A549 (cell line): ENCODE results near the gene TFF3. TPM values are rescaled to one million over a fixed set of nuclear protein-coding genes. Genes with fewer than 3 reads are reported as not detected.

Experiments
- ATAC-seq, 2 experiments: fragments of 200-7000 bp in 1 of 2; fragments of >200 bp in 1 of 2; cut with Nextera tagmentation in 1 of 2; cut with Tn5 transposase in 1 of 2; 3 replicates each; pipeline versions ENCODE4 v1.8.0 to v1.9.1; 2018 to 2020; ENCODE audit warnings: mild to moderate bottlenecking in 1 of 2, moderate library complexity in 1 of 2
- CTCF ChIA-PET: fragments of 300-600 bp; sonication (Branson Sonifier 250); formaldehyde crosslinking; extraction: SDS; loops from one replicate; lab custom pipeline; 2021; ENCODE audit warnings: antibody characterized with exemption, inconsistent platforms; lab: Yijun Ruan, JAX
- POLR2A ChIA-PET: fragments of 350-600 bp; formaldehyde crosslinking; extraction: SDS; loops from one replicate; lab custom pipeline; 2021; ENCODE audit warnings: antibody characterized with exemption, inconsistent platforms; lab: Yijun Ruan, JAX
- DNase-seq, 2 experiments: peaks; one replicate each; pipeline versions ENCODE4 v3.0.0 to v3.0.0-alpha.2; 2011 to 2016; ENCODE audit warnings: low read depth in 1 of 2, low spot score in 1 of 2
- FAIRE-seq: peaks from 2 replicates; lab custom pipeline; 2011; peaks lifted over from hg19 to GRCh38; lab: Jason Lieb, UNC
- H3K27ac ChIP-seq, 2 experiments: fragments of >200 bp; sonication (Bioruptor Twin); formaldehyde crosslinking; 3 replicates each; pipeline ENCODE4 v1.5.1; 2016 to 2017
- H3K4me1 ChIP-seq: fragments of >200 bp; sonication (Bioruptor Twin); formaldehyde crosslinking; 3 replicates; pipeline ENCODE4 v1.6.1; 2016
- H3K4me2 ChIP-seq: fragments of >200 bp; sonication (Bioruptor Twin); formaldehyde crosslinking; 3 replicates; pipeline ENCODE4 v1.6.1; 2016
- H3K4me3 ChIP-seq: fragments of >200 bp; sonication (Bioruptor Twin); formaldehyde crosslinking; 3 replicates; pipeline ENCODE4 v1.5.1; 2016
- H3K9me3 ChIP-seq: fragments of >200 bp; sonication (Bioruptor Twin); formaldehyde crosslinking; 3 replicates; pipeline ENCODE4 v1.6.1; 2016
- BHLHE40 ChIP-seq: IDR thresholded peaks from 2 replicates; pipeline ENCODE4 v1.6.1; 2012; ENCODE audit warnings: low read depth, low read length, inconsistent platforms
- CEBPB ChIP-seq, 2 experiments: fragments of >200 bp in 1 of 2; sonication (Bioruptor Twin) in 1 of 2; formaldehyde crosslinking in 1 of 2; IDR thresholded peaks; 2 replicates each; pipeline ENCODE4 v1.6.1; 2012 to 2016
- CHD2 ChIP-seq: fragments of 150-350 bp; IDR thresholded peaks from 2 replicates; pipeline ENCODE4 v1.6.1; 2014; ENCODE audit warnings: low read length; ENCODE audit not compliant: partially characterized antibody
- FOSL2 ChIP-seq, 2 experiments: fragments of 450-650 bp in 1 of 2; fragments of >200 bp in 1 of 2; sonication (Bioruptor Twin) in 1 of 2; formaldehyde crosslinking; IDR thresholded peaks; 2 replicates each; pipeline versions ENCODE4 v1.5.0 to v1.6.1; 2016 to 2020; ENCODE audit warnings: mild to moderate bottlenecking in 1 of 2, moderate library complexity in 1 of 2
- FOXS1 ChIP-seq: fragments of 250-450 bp; sonication (Bioruptor Pico); IDR thresholded peaks from 2 replicates; pipeline ENCODE4 v1.5.0; 2020; ENCODE audit warnings: mild to moderate bottlenecking, moderate library complexity
- HOXA7 ChIP-seq: fragments of 250-450 bp; sonication (Bioruptor Pico); IDR thresholded peaks from 2 replicates; pipeline ENCODE4 v1.5.0; 2020; ENCODE audit warnings: mild to moderate bottlenecking, moderate library complexity
- HOXB13 ChIP-seq: fragments of 250-450 bp; sonication (Bioruptor Pico); IDR thresholded peaks from 2 replicates; pipeline ENCODE4 v1.5.0; 2020; ENCODE audit warnings: low read depth, mild to moderate bottlenecking, moderate library complexity
- MAFK ChIP-seq: fragments of 450-650 bp; IDR thresholded peaks from 2 replicates; pipeline ENCODE4 v1.6.1; 2014; ENCODE audit not compliant: partially characterized antibody
- MAZ ChIP-seq: fragments of 150-350 bp; IDR thresholded peaks from 2 replicates; pipeline ENCODE4 v1.6.1; 2014; ENCODE audit warnings: antibody characterized with exemption, low read depth, low read length, borderline replicate concordance
- MYC ChIP-seq: IDR thresholded peaks from 2 replicates; pipeline ENCODE4 v1.6.1; 2012; ENCODE audit warnings: mild to moderate bottlenecking, inconsistent platforms, low read length, improper control_type of control experiment, borderline replicate concordance
- NR3C1 ChIP-seq: fragments of >200 bp; sonication (Bioruptor Twin); formaldehyde crosslinking; IDR thresholded peaks from 3 replicates; pipeline ENCODE4 v1.6.1; 2017
- PHF8 ChIP-seq: fragments of 200-600 bp; sonication (generic); IDR thresholded peaks from 2 replicates; pipeline ENCODE4 v1.6.1; 2016; ENCODE audit warnings: low read depth, mild to moderate bottlenecking, antibody characterized with exemption, moderate library complexity, borderline replicate concordance
- RCOR1 ChIP-seq: fragments of 150-350 bp; IDR thresholded peaks from 2 replicates; pipeline ENCODE4 v1.6.1; 2014; ENCODE audit warnings: antibody characterized with exemption, low read length, low read depth
- SMC3 ChIP-seq: fragments of >200 bp; sonication (Bioruptor Twin); formaldehyde crosslinking; IDR thresholded peaks from 3 replicates; pipeline ENCODE4 v1.6.1; 2018; ENCODE audit warnings: inconsistent platforms
- ZFP36 ChIP-seq: fragments of 450-650 bp; IDR thresholded peaks from 2 replicates; pipeline ENCODE4 v1.6.1; 2014; ENCODE audit warnings: borderline replicate concordance; ENCODE audit not compliant: partially characterized antibody
- ZNF302 ChIP-seq: fragments of 250-450 bp; sonication (Bioruptor Pico); IDR thresholded peaks from 2 replicates; pipeline ENCODE4 v1.9.0; 2021; ENCODE audit warnings: inconsistent platforms, mild to moderate bottlenecking, moderate library complexity
- WGBS: methylation state at CpG from one replicate; pipeline ENCODE4 v1.1.6; 2017; ENCODE audit errors: missing lambda C conversion rate; 5-methylcytosine and 5-hydroxymethylcytosine counted together
- polyA plus RNA-seq, 4 experiments: library from polyadenylated mRNA; depleted of rRNA in 3 of 4; stranded (reverse); fragments of >200 nt; fragmentation: RNase III in 1 of 4; extraction: RNeasy Plus Mini Kit Qiagen cat#74134 plus additional on column Dnase treatment in 1 of 4; gene quantifications; 2 replicates in 3 of 4; 3 replicates in 1 of 4; pipeline ENCODE4 v1.2.3, GENCODE V29; 2011 to 2017
- TF ChIP-seq, protein P1 (sequence below): fragments of 150-350 bp; IDR thresholded peaks from 2 replicates; pipeline ENCODE4 v1.6.1; 2014; ENCODE audit warnings: low read depth, mild to moderate bottlenecking, low read length
- TF ChIP-seq, protein P2 (sequence below): fragments of >200 bp; sonication (Bioruptor Twin); formaldehyde crosslinking; IDR thresholded peaks from 3 replicates; pipeline ENCODE4 v1.5.1; 2016

TFF3 gene
- polyA plus RNA-seq, 2 of the 4 experiments (the other 2 are of a cell fraction), result 0.43 TPM; not detected in 1

DNA sequence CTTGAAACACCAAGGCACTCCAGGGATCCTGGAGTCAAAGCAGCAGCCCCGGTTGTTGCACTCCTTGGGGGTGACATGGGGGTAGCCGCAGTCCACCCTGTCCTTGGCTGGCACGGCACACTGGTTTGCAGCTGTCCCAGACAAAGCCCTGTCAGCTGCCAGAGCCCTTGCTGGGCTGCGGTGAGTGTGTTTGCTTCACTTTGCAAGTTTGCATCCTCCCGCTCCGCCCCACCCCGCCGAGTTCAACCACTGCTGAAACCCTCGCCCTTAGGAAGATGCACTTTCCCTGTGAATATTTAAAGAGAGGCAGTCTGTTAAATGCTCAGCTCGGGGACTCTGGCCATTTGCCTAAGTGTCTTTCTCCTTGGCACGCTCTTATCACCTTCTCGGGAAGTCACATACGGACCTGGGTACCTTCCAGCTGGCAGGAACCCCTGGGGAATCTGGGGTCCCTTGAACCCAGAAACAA lies 1.7 kb downstream of the TFF3 start:
- POLR2A ChIA-PET, result no interaction called here
- Histone ChIP-seq H3K27ac (no peak overlapping the region), H3K4me1 (no peaks in the 10 kb centered on the region), H3K9me3 (no peaks in the 10 kb centered on the region), H3K4me3 (no peak overlapping the region), H3K4me2 (no peak overlapping the region)
- TF ChIP-seq CEBPB (IDR thresholded peaks at IDR 0.05), result no peak
- CTCF ChIA-PET, result no interaction called here
- 63% methylated on average over 10 of the region's 13 CpGs for WGBS
- ATAC-seq (no peak), FAIRE-seq (no peak), DNase-seq (no peak)

DNA sequence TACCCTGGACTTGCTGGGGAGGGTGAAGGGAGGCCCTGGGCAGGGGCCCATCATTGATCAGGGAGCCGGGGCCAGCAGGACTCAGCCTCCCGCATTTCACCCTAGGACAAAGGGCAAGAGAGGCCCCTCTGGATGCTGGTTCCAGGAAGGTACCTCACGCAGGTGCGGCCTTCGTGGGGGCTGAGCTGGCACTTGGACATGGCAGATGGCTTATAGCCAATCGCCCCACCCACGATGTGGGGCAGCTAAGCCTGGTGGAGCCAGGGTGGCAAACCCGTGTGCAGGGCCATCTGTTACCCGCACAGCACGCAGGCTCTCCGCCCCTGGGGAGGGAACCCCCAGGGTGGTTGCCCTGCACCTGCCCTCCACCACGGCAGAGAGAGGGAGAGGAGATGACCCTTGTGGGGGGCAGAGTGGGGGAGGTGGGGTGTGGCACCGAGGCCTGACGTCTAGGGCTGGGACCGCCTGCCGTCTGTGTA lies 2.5 kb downstream of the TFF3 start:
- 83% methylated on average over 4 of the region's 16 CpGs for WGBS
- Histone ChIP-seq H3K4me1 (no peaks in the 10 kb centered on the region), H3K4me3 (no peak overlapping the region), H3K27ac (no peak overlapping the region), H3K9me3 (no peaks in the 10 kb centered on the region), H3K4me2 (no peak overlapping the region)
- ChIA-PET CTCF (interaction anchor here (1.5 kb wide), 1 partner anchor 224 kb away, joined by 3 read pairs; no protein-coding TSS in a partner anchor), POLR2A (no interaction called here)
- DNase-seq (no peak), FAIRE-seq (no peak), ATAC-seq (no peak)
- TF ChIP-seq HOXA7 (CRISPR knock-in tag) (no peak), PHF8 (no peak)

DNA sequence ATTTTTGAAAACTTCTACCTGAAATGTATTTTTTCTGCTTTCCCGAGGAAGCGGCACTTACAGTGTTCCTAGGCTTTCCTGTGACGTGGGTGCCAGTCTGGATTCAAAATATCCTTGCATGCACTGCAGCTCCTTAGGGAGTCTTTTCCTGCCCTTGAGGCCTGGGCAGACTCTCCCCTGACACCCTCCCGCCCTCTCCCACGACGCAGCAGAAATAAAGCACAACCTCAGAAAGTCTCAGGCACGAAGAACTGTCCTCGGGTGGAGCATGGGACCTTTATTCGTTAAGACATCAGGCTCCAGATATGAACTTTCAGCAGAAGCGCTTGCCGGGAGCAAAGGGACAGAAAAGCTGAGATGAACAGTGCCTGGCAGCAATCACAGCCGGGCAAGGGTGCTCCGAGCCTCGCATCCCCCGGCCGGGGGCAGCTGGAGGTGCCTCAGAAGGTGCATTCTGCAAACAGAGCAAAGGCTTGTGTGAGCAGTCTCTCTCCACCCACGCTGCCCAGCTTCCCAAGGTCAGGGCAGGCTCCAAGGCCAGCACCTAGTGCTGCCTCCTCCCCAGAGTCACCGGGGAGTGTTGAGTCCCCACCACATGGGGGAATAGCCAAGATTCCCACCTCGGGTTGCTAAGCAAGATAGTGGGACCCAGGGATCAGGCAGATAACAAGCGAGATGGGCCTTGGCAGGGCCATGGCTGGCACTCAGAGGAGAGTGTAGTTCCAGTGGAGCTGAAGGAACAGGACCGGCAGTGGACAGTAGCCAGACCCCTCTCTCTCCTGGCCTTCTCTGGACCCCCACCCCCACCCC lies 3.2 kb downstream of the TFF3 start:
- no peak for ATAC-seq
- Histone ChIP-seq H3K9me3 (no peaks in the 10 kb centered on the region), H3K27ac (no peak overlapping the region), H3K4me1 (no peaks in the 10 kb centered on the region), H3K4me3 (no peak overlapping the region), H3K4me2 (no peak overlapping the region)
- ChIA-PET POLR2A (no interaction called here), CTCF (interaction anchor here (1.0 to 1.5 kb wide), 3 partner anchors 33 to 225 kb away, joined by 3 read pairs; no protein-coding TSS in a partner anchor)
- no peak for TF ChIP-seq FOSL2 (IDR thresholded peaks at IDR 0.05)
- no peak for TF ChIP-seq FOSL2 (CRISPR knock-in tag; IDR thresholded peaks at IDR 0.05)
- TF ChIP-seq BHLHE40, result no peak
- TF ChIP-seq, protein P1, sequence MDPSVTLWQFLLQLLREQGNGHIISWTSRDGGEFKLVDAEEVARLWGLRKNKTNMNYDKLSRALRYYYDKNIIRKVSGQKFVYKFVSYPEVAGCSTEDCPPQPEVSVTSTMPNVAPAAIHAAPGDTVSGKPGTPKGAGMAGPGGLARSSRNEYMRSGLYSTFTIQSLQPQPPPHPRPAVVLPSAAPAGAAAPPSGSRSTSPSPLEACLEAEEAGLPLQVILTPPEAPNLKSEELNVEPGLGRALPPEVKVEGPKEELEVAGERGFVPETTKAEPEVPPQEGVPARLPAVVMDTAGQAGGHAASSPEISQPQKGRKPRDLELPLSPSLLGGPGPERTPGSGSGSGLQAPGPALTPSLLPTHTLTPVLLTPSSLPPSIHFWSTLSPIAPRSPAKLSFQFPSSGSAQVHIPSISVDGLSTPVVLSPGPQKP, result no peak
- no peak for TF ChIP-seq ZFP36
- no peak for TF ChIP-seq MAZ
- no peak for TF ChIP-seq MAFK
- no peak for TF ChIP-seq CHD2
- TF ChIP-seq NR3C1, result no peak
- TF ChIP-seq RCOR1, result no peak
- TF ChIP-seq, protein P2, sequence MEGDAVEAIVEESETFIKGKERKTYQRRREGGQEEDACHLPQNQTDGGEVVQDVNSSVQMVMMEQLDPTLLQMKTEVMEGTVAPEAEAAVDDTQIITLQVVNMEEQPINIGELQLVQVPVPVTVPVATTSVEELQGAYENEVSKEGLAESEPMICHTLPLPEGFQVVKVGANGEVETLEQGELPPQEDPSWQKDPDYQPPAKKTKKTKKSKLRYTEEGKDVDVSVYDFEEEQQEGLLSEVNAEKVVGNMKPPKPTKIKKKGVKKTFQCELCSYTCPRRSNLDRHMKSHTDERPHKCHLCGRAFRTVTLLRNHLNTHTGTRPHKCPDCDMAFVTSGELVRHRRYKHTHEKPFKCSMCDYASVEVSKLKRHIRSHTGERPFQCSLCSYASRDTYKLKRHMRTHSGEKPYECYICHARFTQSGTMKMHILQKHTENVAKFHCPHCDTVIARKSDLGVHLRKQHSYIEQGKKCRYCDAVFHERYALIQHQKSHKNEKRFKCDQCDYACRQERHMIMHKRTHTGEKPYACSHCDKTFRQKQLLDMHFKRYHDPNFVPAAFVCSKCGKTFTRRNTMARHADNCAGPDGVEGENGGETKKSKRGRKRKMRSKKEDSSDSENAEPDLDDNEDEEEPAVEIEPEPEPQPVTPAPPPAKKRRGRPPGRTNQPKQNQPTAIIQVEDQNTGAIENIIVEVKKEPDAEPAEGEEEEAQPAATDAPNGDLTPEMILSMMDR, result no peak
- no peak for TF ChIP-seq ZNF302 (CRISPR knock-in tag)
- TF ChIP-seq HOXB13 (CRISPR knock-in tag), result no peak
- no peak for TF ChIP-seq FOXS1 (CRISPR knock-in tag)
- no peak for TF ChIP-seq SMC3
- TF ChIP-seq MYC, result no peak
- FAIRE-seq, result no peak
- 74% methylated on average over 14 of the region's 21 CpGs for WGBS
- no peak for DNase-seq
